ENCODE measurements around the gene UBE2G2. TPM values are rescaled to one million over a fixed set of nuclear protein-coding genes. Genes with fewer than 3 reads are reported as not detected.

UBE2G2 gene
- total RNA-seq, 1 experiment from 2014 or later, result 121 TPM

GRCh38 chr21:44732956-44733355, 68.7 kb downstream of the UBE2G2 start:
- Histone ChIP-seq H3K4me1 (ENCODE audit: insufficient read depth, low read length) (no peaks in the 10 kb centered on the region), H3K9ac (ENCODE audit: extremely low read depth, insufficient read length, low read length) (no peak overlapping the region), H3K23ac (ENCODE audit: insufficient read length, low read depth, low read length) (no peak overlapping the region), H2BK120ac (ENCODE audit: low read depth, low read length, poor library complexity, severe bottlenecking) (no peak overlapping the region), H4K91ac (ENCODE audit: insufficient read length, low read depth, low read length) (no peak overlapping the region), H4K5ac (ENCODE audit: insufficient read length, low read depth, low read length) (no peak overlapping the region), H4K8ac (replicated peaks; ENCODE audit: insufficient read length, low read depth, low read length) (no peak overlapping the region), H2AFZ (ENCODE audit: low read length) (no peak overlapping the region), H3K14ac (ENCODE audit: insufficient read depth, low read length) (no peak overlapping the region), H2BK15ac (ENCODE audit: low read depth, low read length) (no peak overlapping the region), H3K23me2 (ENCODE audit: insufficient read length, low read depth, low read length, poor library complexity, severe bottlenecking) (peaks cover 3% of the 10 kb centered on the region), H2BK5ac (ENCODE audit: insufficient read length, low read length) (no peak overlapping the region), H4K20me1 (ENCODE audit: control insufficient read depth, insufficient read depth, insufficient read length) (no peaks in the 10 kb centered on the region), H3K79me2 (ENCODE audit: insufficient read depth, low read length) (no peaks in the 10 kb centered on the region), H3K27ac (ENCODE audit: insufficient read length, low read depth, low read length) (no peak overlapping the region), H3K18ac (ENCODE audit: insufficient read length, low read depth, low read length) (no peak overlapping the region), H2BK12ac (ENCODE audit: insufficient read length, low read depth, low read length) (no peak overlapping the region), H3K79me1 (ENCODE audit: insufficient read depth, low read depth, low read length, poor library complexity, severe bottlenecking) (no peaks in the 10 kb centered on the region), H2AK5ac (ENCODE audit: insufficient read length, low read length) (no peak overlapping the region), H3K56ac (ENCODE audit: insufficient read length, low read depth, low read length) (no peak overlapping the region), H3K9me3 (ENCODE audit: control insufficient read depth, low read depth, low read length) (no peaks in the 10 kb centered on the region), H3K4me2 (ENCODE audit: insufficient read depth, insufficient read length, low read length) (no peak overlapping the region), H3K27me3 (ENCODE audit: insufficient read depth, low read length) (no peaks in the 10 kb centered on the region), H3T11ph (ENCODE audit: low read length) (no peak overlapping the region), H3K4ac (ENCODE audit: low read depth, low read length) (no peak overlapping the region), H2BK20ac (ENCODE audit: low read depth, low read length, poor library complexity, severe bottlenecking) (no peak overlapping the region)
- Mint-ChIP-seq H3K4me1 (peaks cover 47% of the 10 kb centered on the region in 2 experiments), H3K27me3 (ENCODE audit: low read depth) (peaks cover 9% of the 10 kb centered on the region), H3K36me3 (ENCODE audit: insufficient read depth in 1 of 3, low read depth in 3 of 3) (peaks cover 0 to 10% (median 2%) of the 10 kb centered on the region in 3 experiments; a peak in 3 of 7 replicates), H3K4me3 (no peak overlapping the region), H3K27ac (peak overlapping the region in 2 of 3 experiments; percentile 12 to 33; a peak in 3 of 7 replicates), H3K9me3 (no peaks in the 10 kb centered on the region)
- no CpG with 5 or more reads among the region's 11 CpGs for WGBS (ENCODE audit: extremely low coverage, insufficient read length, low lambda C conversion rate)
- DNase-seq, result no peak
- no peak for TF ChIP-seq CTCF (conservative IDR thresholded peaks at IDR 0.05)

Measured in H9 (cell line).